Measurements from ENCODE around the gene RHOF. TPM values are rescaled to one million over a fixed set of nuclear protein-coding genes. Genes with fewer than 3 reads are reported as not detected.

Gene RHOF
- total and polyA plus RNA-seq, 4 donors: 15.1 to 34.7 (median 24.8) TPM

- H3K36me3 ChIP-seq (ENCODE audit: control insufficient read depth in 4 of 4, insufficient read depth in 4 of 4, low read length in 4 of 4): peaks cover 0 to 15% (median 2%) of the 10 kb centered on the region in 4 donors
- H3K27ac ChIP-seq (ENCODE audit: low read depth in 1 of 2, low read length in 1 of 2): peak within 1 kb of the TSS; percentile 99
- H3K9me3 ChIP-seq (ENCODE audit: control insufficient read depth in 4 of 4, insufficient read depth in 3 of 4, low read length in 3 of 4): no peaks in the 10 kb centered on the region
- no peaks in the 10 kb centered on the region for H3K27me3 ChIP-seq (ENCODE audit: control insufficient read depth in 3 of 3, insufficient read depth in 3 of 3, low read length in 2 of 3)
- peak within 1 kb of the TSS; percentile 55 to 96 for H3K9ac ChIP-seq (ENCODE audit: insufficient read depth in 1 of 2, low read length in 2 of 2)
- WGBS, 2 donors: 0% methylated on average over 32 to 74 of the region's 74 CpGs
- H3K4me3 ChIP-seq: peak within 1 kb of the TSS; percentile 76
- DNase-seq (peak; percentile 53 to 73 (median 61)), ATAC-seq (ENCODE audit: insufficient read depth, low FRiP score) (peak; percentile 3)
- TF ChIP-seq CTCF (IDR thresholded peaks at IDR 0.05; ENCODE audit: control extremely low read depth, extremely low read depth): no peak
- H3K4me1 ChIP-seq (ENCODE audit: control insufficient read depth in 5 of 5, insufficient read depth in 5 of 5, low read length in 5 of 5): peaks cover 6 to 21% (median 9%) of the 10 kb centered on the region in 5 donors
Measured at GRCh38 chr12:121803861-121804416, 10.5 kb upstream of the RHOF start, which contains the start of gene SETD1B. TSS of gene SETD1B (plus strand) at chr12:121804009. CDS start at chr12:121804738, 729 bp downstream.

GRCh38 chr12:121802843-121803698, 9.6 kb upstream of the RHOF start:
- peak overlapping the region; percentile 89 to 96 for H3K9ac ChIP-seq (ENCODE audit: insufficient read depth in 1 of 2, low read length in 2 of 2)
- ATAC-seq (ENCODE audit: insufficient read depth, low FRiP score) (peak; percentile 36), DNase-seq (peak; percentile 97 to 99 (median 99))
- H3K4me3 ChIP-seq: peak overlapping the region; percentile 46
- H3K27ac ChIP-seq (ENCODE audit: low read depth in 1 of 2, low read length in 1 of 2): peak overlapping the region; percentile 99
- no peaks in the 10 kb centered on the region for H3K9me3 ChIP-seq (ENCODE audit: control insufficient read depth in 4 of 4, insufficient read depth in 3 of 4, low read length in 3 of 4)
- WGBS, 2 donors: 1% methylated on average over 52 to 65 of the region's 65 CpGs
- peaks cover 0 to 9% (median 2%) of the 10 kb centered on the region in 4 donors for H3K36me3 ChIP-seq (ENCODE audit: control insufficient read depth in 4 of 4, insufficient read depth in 4 of 4, low read length in 4 of 4)
- peaks cover 8 to 30% (median 17%) of the 10 kb centered on the region in 5 donors for H3K4me1 ChIP-seq (ENCODE audit: control insufficient read depth in 5 of 5, insufficient read depth in 5 of 5, low read length in 5 of 5)
- no peak for TF ChIP-seq CTCF (IDR thresholded peaks at IDR 0.05; ENCODE audit: control extremely low read depth, extremely low read depth)
- H3K27me3 ChIP-seq (ENCODE audit: control insufficient read depth in 3 of 3, insufficient read depth in 3 of 3, low read length in 2 of 3): no peaks in the 10 kb centered on the region

- TF ChIP-seq CTCF (IDR thresholded peaks at IDR 0.05; ENCODE audit: control extremely low read depth, extremely low read depth): no peak
- 0% methylated on average over 1 of the region's 1 CpG for WGBS, 2 donors
- ATAC-seq (ENCODE audit: insufficient read depth, low FRiP score) (no peak), DNase-seq (no peak)
- H3K4me3 ChIP-seq: peak overlapping the region; percentile 46
- no peaks in the 10 kb centered on the region for H3K9me3 ChIP-seq (ENCODE audit: control insufficient read depth in 4 of 4, insufficient read depth in 3 of 4, low read length in 3 of 4)
- H3K36me3 ChIP-seq (ENCODE audit: control insufficient read depth in 4 of 4, insufficient read depth in 4 of 4, low read length in 4 of 4): peaks cover 0 to 5% (median 2%) of the 10 kb centered on the region in 4 donors
- H3K27me3 ChIP-seq (ENCODE audit: control insufficient read depth in 3 of 3, insufficient read depth in 3 of 3, low read length in 2 of 3): no peaks in the 10 kb centered on the region
- peaks cover 8 to 36% (median 21%) of the 10 kb centered on the region in 5 donors for H3K4me1 ChIP-seq (ENCODE audit: control insufficient read depth in 5 of 5, insufficient read depth in 5 of 5, low read length in 5 of 5)
- peak overlapping the region; percentile 89 to 96 for H3K9ac ChIP-seq (ENCODE audit: insufficient read depth in 1 of 2, low read length in 2 of 2)
- H3K27ac ChIP-seq (ENCODE audit: low read depth in 1 of 2, low read length in 1 of 2): peak overlapping the region; percentile 99
Measured at GRCh38 chr12:121802485-121802842, 9.0 kb upstream of the RHOF start.
